Endothelial cell (in vitro differentiated cells): ENCODE results near the gene PWP1. TPM values are rescaled to one million over a fixed set of nuclear protein-coding genes. Genes with fewer than 3 reads are reported as not detected.

ENCODE experiments used
- DNase-seq: peaks from one replicate; pipeline ENCODE4 v3.0.0; 2021; ENCODE audit warnings: low spot score
- H3K27ac Mint-ChIP-seq: one replicate; pipeline ENCODE4 v1.8.0; 2021; ENCODE audit warnings: mixed read lengths, inconsistent platforms; ENCODE audit not compliant: unreplicated experiment
- H3K27me3 Mint-ChIP-seq: one replicate; pipeline ENCODE4 v1.8.0; 2021; ENCODE audit warnings: mild to moderate bottlenecking, moderate library complexity, mixed read lengths, inconsistent platforms; ENCODE audit not compliant: unreplicated experiment
- H3K36me3 Mint-ChIP-seq: one replicate; pipeline ENCODE4 v1.8.0; 2021; ENCODE audit warnings: mild to moderate bottlenecking, low read depth, mixed read lengths, inconsistent platforms; ENCODE audit not compliant: unreplicated experiment
- H3K4me1 Mint-ChIP-seq: one replicate; pipeline ENCODE4 v1.8.0; 2021; ENCODE audit warnings: mild to moderate bottlenecking, mixed read lengths, inconsistent platforms; ENCODE audit not compliant: unreplicated experiment
- H3K4me3 Mint-ChIP-seq: one replicate; pipeline ENCODE4 v1.8.0; 2021; ENCODE audit warnings: mild to moderate bottlenecking, mixed read lengths, inconsistent platforms; ENCODE audit not compliant: unreplicated experiment
- H3K9me3 Mint-ChIP-seq: one replicate; pipeline ENCODE4 v1.8.0; 2021; ENCODE audit warnings: mixed read lengths, inconsistent platforms; ENCODE audit not compliant: unreplicated experiment
- total RNA-seq: library from RNA; stranded (reverse); fragmentation: NEBNext Ultra II Directional; extraction: Animal tissue kit (Norgen Biotek cat#: 25700); gene quantifications from one replicate; pipeline ENCODE4 v1.2.1, GENCODE V29; 2021; ENCODE audit not compliant: unreplicated experiment
- TF ChIP-seq, protein P1 (sequence below): fragments of 200-600 bp; sonication (generic); IDR thresholded peaks from one replicate; pipeline ENCODE4 v1.5.0; 2021; ENCODE audit warnings: antibody characterized with exemption; ENCODE audit not compliant: unreplicated experiment

PWP1 gene
- total RNA-seq, 1 donor from 2014 or later = 49.3 TPM

DNA sequence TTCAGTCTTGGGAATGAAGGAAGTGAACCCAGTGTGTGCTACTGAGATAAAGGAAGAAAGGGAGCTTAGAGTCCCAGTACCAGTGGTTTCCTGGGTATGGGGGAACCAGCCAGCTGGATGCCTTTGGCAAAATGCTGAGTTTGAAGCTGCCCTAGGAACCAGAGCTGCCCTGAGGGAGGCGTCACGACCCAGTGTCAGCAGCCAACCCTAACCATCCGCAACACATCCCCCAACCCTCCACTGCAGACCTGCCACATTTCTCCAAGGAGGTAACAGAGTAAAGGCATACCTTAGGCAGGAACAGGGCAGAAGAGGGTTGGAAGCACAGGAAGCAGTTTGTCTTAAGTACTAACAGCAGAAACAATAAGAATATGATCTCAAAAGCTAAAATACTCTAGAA is 46.8 kb downstream of the PWP1 start:
- TF ChIP-seq, protein P1, sequence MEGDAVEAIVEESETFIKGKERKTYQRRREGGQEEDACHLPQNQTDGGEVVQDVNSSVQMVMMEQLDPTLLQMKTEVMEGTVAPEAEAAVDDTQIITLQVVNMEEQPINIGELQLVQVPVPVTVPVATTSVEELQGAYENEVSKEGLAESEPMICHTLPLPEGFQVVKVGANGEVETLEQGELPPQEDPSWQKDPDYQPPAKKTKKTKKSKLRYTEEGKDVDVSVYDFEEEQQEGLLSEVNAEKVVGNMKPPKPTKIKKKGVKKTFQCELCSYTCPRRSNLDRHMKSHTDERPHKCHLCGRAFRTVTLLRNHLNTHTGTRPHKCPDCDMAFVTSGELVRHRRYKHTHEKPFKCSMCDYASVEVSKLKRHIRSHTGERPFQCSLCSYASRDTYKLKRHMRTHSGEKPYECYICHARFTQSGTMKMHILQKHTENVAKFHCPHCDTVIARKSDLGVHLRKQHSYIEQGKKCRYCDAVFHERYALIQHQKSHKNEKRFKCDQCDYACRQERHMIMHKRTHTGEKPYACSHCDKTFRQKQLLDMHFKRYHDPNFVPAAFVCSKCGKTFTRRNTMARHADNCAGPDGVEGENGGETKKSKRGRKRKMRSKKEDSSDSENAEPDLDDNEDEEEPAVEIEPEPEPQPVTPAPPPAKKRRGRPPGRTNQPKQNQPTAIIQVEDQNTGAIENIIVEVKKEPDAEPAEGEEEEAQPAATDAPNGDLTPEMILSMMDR = no peak
- H3K36me3 Mint-ChIP-seq = peaks cover 32% of the 10 kb centered on the region
- H3K27me3 Mint-ChIP-seq = no peaks in the 10 kb centered on the region
- H3K4me1 Mint-ChIP-seq = peaks cover 36% of the 10 kb centered on the region
- peak; percentile 13 for DNase-seq
- no peak overlapping the region for H3K4me3 Mint-ChIP-seq
- no peaks in the 10 kb centered on the region for H3K9me3 Mint-ChIP-seq
- H3K27ac Mint-ChIP-seq = peak overlapping the region; percentile 95

DNA sequence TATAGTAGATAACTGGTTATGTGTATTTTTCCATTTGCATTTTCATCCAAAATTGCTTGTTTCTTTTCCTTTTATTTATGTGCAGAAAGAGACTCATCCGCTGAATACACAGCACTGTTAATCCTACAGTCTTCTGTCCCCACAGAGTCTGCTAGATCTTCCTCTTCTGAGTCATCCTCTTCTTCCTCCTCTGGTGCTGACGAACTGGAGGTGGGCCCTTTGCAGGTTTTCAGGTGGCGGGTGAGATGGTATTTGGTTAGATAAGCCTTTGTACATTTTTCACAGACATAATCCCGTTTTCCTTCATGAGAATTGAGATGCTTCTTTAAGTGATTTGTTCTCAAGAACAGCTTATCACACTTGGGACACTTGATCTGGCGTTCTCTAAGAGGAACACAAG is 48.5 kb downstream of the PWP1 start:
- Mint-ChIP-seq H3K27ac (peak overlapping the region; percentile 3), H3K27me3 (no peaks in the 10 kb centered on the region), H3K4me3 (no peak overlapping the region), H3K36me3 (peaks cover 41% of the 10 kb centered on the region), H3K4me1 (peaks cover 34% of the 10 kb centered on the region), H3K9me3 (no peaks in the 10 kb centered on the region)
- TF ChIP-seq, protein P1 = no peak
- DNase-seq = no peak

DNA sequence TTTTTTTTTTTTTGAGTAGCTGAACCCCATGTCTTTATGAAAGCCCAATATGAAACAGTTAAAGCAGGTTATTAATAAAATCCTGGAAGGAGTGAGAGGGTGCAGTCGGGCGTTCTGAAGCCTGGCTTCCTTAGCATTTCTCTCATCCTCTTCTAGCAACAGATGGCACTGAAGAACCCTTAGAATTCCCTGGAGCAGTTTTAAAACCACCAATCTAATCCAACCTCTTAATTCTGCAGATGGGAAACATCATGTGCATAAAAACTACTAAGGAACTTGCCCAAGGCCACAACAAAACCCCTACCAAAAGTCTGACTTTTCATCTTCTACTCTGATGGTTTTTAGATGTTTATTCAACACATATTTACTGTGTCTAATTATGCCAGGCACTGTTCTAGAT is 50.2 kb downstream of the PWP1 start:
- TF ChIP-seq, protein P1 = no peak
- H3K36me3 Mint-ChIP-seq = peaks cover 45% of the 10 kb centered on the region
- no peaks in the 10 kb centered on the region for H3K27me3 Mint-ChIP-seq
- no peak for DNase-seq
- H3K4me3 Mint-ChIP-seq = no peak overlapping the region
- no peaks in the 10 kb centered on the region for H3K9me3 Mint-ChIP-seq
- H3K4me1 Mint-ChIP-seq = peaks cover 26% of the 10 kb centered on the region
- no peak overlapping the region for H3K27ac Mint-ChIP-seq

DNA sequence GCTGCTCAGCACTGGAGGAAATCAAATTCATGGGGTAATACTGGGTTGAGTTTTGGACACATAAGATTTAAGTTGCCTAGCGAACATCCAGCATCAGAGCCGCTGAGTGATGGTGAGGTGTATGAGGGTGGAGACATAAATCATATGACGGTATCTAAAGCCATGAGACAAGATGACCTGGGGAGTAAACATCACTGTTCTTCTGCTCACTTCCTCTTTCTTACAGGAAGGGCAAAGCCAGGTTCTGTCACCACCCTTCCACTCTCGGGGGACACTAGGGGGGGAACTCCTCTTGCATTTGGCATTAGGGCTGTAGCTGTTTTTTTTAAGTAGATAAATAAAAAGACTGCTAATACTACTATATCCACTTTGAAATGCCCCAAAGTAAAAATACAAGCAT is 51.3 kb downstream of the PWP1 start:
- Mint-ChIP-seq H3K36me3 (peaks cover 51% of the 10 kb centered on the region), H3K27ac (no peak overlapping the region), H3K4me3 (no peak overlapping the region), H3K4me1 (peaks cover 17% of the 10 kb centered on the region), H3K27me3 (no peaks in the 10 kb centered on the region), H3K9me3 (no peaks in the 10 kb centered on the region)
- TF ChIP-seq, protein P1 = no peak
- no peak for DNase-seq

DNA sequence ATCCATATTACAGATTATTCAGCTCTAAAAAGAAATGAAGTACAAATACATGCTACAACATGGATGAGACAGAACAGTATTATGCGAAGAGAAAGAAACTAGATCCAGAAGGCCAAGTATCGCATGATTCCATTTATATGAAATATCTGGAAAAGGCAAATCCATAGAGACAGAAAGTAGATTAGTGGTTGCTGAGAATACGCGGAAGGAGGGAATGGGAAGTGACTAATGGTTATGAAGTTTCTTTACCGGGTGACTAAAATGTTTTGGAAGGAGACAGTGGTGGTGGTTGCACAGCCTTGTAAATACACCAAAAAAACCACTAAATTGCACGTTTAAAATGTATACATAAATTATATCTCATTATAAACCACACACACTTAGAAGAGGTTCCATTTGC is 62.9 kb downstream of the PWP1 start:
- no peak for DNase-seq
- H3K36me3 Mint-ChIP-seq = peaks cover 14% of the 10 kb centered on the region

More for the DNA sequence above, 62.9 kb downstream of the PWP1 start:
- no peaks in the 10 kb centered on the region for H3K9me3 Mint-ChIP-seq
- H3K27ac Mint-ChIP-seq = no peak overlapping the region
- TF ChIP-seq, protein P1 = no peak
- H3K4me1 Mint-ChIP-seq = no peaks in the 10 kb centered on the region
- H3K27me3 Mint-ChIP-seq = no peaks in the 10 kb centered on the region
- no peak overlapping the region for H3K4me3 Mint-ChIP-seq
